Fibroblast of pulmonary artery (primary cell): Measurements from ENCODE around the gene ZNF691.

Experiments
- DNase-seq: peaks from one replicate; pipeline ENCODE4 v3.0.0-alpha.2; 2010; ENCODE audit warnings: low read depth
- H3K4me3 ChIP-seq: replicated peaks from 2 replicates; pipeline ENCODE4 v1.5.1; 2011; ENCODE audit warnings: low read depth, mild to moderate bottlenecking, control low read depth, low read length, moderate library complexity
- CTCF ChIP-seq: IDR thresholded peaks from 2 replicates; pipeline ENCODE4 v1.5.1; 2011; ENCODE audit warnings: mild to moderate bottlenecking, control low read depth, low read length, inconsistent platforms; ENCODE audit errors: missing control alignments

Gene ZNF691

DNA sequence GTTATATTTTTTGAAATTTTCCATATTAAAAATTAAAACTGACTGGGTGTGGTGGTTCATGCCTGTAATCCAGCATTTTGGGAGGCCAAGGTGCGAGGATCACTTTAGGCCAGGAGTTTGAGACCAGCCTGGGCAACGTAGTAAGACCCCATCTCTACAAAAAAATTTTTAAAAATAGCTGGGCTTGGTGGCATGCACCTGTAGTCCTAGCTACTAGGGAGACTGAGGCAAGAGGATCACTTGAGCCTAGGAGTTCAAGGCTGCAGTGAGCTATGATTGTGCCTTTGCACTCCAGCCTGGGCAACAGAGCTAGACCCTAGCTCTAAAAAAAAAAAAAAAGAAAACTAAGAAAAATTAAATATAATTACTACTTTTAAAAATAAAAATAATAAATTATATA is 24.7 kb upstream of the ZNF691 start:
- DNase-seq: no peak
- TF ChIP-seq CTCF: no peak
- no peak overlapping the region for H3K4me3 ChIP-seq

- TF ChIP-seq CTCF: no peak
- no peak overlapping the region for H3K4me3 ChIP-seq
- DNase-seq: peak; percentile 55
Measured at GRCh38 chr1:42822800-42823392, 23.5 kb upstream of the ZNF691 start.

DNA sequence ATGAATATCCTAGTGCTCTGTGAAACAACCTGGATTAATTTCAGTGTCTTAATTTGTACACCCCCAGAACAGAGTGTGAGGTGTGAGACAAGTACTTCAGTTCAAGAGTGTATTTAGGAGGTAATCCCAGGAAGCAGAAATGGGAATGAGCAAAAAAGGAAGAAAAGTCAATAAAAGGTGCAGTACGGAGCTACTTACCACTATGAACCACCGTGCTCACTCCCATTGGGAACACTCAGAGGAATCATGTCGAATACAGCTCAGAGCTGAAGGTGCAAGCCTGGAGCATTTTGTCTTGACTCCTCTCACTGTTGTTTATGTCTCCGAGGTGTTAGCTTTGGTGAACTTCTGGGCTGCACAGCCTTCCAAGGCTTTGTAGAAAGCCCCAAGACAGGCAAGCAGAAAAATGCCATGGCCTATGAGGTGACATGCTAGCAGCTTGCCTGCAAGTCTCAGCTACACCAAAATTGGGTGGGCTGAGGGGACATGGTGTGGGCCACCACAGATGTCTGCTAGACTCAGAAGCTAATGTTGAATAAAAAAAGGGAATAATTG is 21.9 kb upstream of the ZNF691 start:
- DNase-seq: no peak
- no peak for TF ChIP-seq CTCF

DNA sequence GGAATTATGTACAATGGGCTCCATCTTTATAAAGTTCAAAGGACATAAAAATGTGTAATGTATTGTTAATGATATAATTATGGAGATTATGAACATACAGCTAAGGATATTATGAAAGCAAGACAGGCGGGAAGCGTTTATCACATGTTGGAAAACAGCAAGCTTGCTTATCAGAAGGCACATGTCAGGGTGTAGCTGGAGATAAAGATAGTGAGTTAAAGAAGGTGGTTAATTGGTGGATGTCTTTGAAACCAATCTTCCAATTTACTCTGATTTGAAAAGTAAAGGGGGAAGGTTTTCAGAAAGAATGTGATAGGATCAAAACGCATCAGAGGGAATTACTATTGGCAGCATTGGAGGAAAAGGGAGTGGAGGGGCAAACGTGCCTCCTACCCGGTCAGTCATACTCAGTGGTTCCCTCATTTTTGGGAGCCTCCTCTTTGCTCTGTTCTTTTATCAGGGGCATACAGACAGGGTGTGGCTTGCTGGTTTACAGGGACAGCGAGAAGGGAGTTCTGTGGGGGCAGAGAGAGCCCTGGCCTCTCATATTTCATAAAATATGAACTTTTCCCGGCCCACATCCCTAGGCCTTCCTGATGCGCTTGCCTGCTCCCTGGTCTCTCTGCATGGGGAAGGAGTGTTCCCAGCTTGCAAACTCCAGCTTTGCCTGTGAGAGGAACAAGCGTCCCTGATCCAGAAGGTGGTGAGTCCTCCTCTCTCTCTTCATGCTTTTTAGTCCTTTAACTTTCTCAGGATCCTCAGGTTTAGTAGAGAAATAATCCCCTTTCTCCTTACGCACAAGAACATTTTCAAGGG is 21.2 kb upstream of the ZNF691 start:
- H3K4me3 ChIP-seq: no peak overlapping the region
- TF ChIP-seq CTCF: no peak
- no peak for DNase-seq

More for the DNA sequence above, 21.9 kb upstream of the ZNF691 start:
- H3K4me3 ChIP-seq: no peak overlapping the region

DNA sequence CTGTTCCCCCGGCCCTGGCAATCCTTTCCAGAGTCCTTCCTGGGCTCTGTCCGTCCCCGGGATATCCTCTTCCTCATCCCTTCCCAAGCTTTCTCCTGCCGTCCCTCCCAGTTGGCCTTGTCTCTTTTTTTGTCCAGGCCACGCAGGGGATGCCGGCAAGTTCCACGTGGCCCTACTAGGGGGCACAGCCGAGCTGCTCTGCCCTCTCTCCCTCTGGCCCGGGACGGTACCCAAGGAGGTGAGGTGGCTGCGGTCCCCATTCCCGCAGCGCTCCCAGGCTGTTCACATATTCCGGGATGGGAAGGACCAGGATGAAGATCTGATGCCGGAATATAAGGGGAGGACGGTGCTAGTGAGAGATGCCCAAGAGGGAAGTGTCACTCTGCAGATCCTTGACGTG is 15.8 kb upstream of the ZNF691 start:
- DNase-seq: no peak
- no peak for TF ChIP-seq CTCF

GRCh38 chr1:42831273-42831672 is 15.1 kb upstream of the ZNF691 start:
- H3K4me3 ChIP-seq: no peak overlapping the region
- DNase-seq: no peak
- TF ChIP-seq CTCF: no peak

More for the DNA sequence above, 15.8 kb upstream of the ZNF691 start:
- H3K4me3 ChIP-seq: no peak overlapping the region
